IMR-90 (cell line): Measurements from ENCODE around the gene SNAP29. TPM values are rescaled to one million over a fixed set of nuclear protein-coding genes. Genes with fewer than 3 reads are reported as not detected.

Experiments
- ATAC-seq: fragments of 200-7000 bp; cut with Tn5 transposase; 2 replicates; pipeline ENCODE4 v1.9.1; 2020; ENCODE audit warnings: low read depth, mild to moderate bottlenecking, moderate library complexity
- BruUV-seq: library from RNA; stranded (reverse); fragments of 400-500 nt; replicated peaks from 2 replicates; lab custom pipeline; 2021; lab: Mats Ljungman, UMichigan
- CTCF ChIA-PET: fragments of 300-600 bp; formaldehyde crosslinking; extraction: SDS; loops from one replicate; lab custom pipeline; 2021; ENCODE audit warnings: antibody characterized with exemption; lab: Yijun Ruan, JAX
- POLR2A ChIA-PET: fragments of 300-600 bp; sonication (Branson Sonifier 250); formaldehyde crosslinking; loops from one replicate; lab custom pipeline; 2022; ENCODE audit warnings: antibody characterized with exemption; ENCODE audit not compliant: unreplicated experiment; lab: Charles Lee
- DNase-seq: peaks from one replicate; pipeline ENCODE4 v3.0.0; 2013
- H2AFZ ChIP-seq: replicated peaks from 2 replicates; pipeline ENCODE3; 2013; ENCODE audit warnings: low read length, mild to moderate bottlenecking; ENCODE audit not compliant: poor library complexity
- H2AK5ac ChIP-seq: 2 replicates; pipeline ENCODE4 v1.6.1; 2013; ENCODE audit warnings: low read depth, low read length, inconsistent platforms
- H2AK9ac ChIP-seq: replicated peaks from 2 replicates; pipeline ENCODE3; 2013; ENCODE audit warnings: mild to moderate bottlenecking, low read depth, low read length, moderate library complexity; ENCODE audit not compliant: poor library complexity
- H2BK120ac ChIP-seq: 2 replicates; pipeline ENCODE4 v1.6.1; 2013; ENCODE audit warnings: low read depth, low read length, inconsistent platforms
- H2BK15ac ChIP-seq: 3 replicates; pipeline ENCODE4 v1.6.1; 2013; ENCODE audit warnings: low read depth, low read length, inconsistent platforms
- H2BK20ac ChIP-seq: 2 replicates; pipeline ENCODE4 v1.6.1; 2013; ENCODE audit warnings: low read depth, mild to moderate bottlenecking, inconsistent platforms, low read length, moderate library complexity
- H2BK5ac ChIP-seq: 2 replicates; pipeline ENCODE4 v1.6.1; 2013; ENCODE audit warnings: mild to moderate bottlenecking, low read depth, low read length, inconsistent platforms; ENCODE audit not compliant: poor library complexity, severe bottlenecking
- H3K14ac ChIP-seq: replicated peaks from 2 replicates; pipeline ENCODE4 v1.6.1; 2013; ENCODE audit warnings: low read depth, low read length, inconsistent platforms
- H3K18ac ChIP-seq: 2 replicates; pipeline ENCODE4 v1.6.1; 2013; ENCODE audit warnings: low read depth, low read length, control low read depth
- H3K23ac ChIP-seq: 2 replicates; pipeline ENCODE4 v1.6.1; 2013; ENCODE audit warnings: low read depth, low read length, inconsistent platforms
- H3K27ac ChIP-seq: 2 replicates; pipeline ENCODE4 v1.5.1; 2013; ENCODE audit warnings: mild to moderate bottlenecking, control low read depth, low read length; ENCODE audit not compliant: insufficient read depth
- H3K27me3 ChIP-seq: 2 replicates; pipeline ENCODE4 v1.6.1; 2013; ENCODE audit warnings: low read length; ENCODE audit not compliant: control insufficient read depth, insufficient read depth
- H3K36me3 ChIP-seq: 2 replicates; pipeline ENCODE4 v1.6.1; 2013; ENCODE audit warnings: low read length, mixed read lengths; ENCODE audit not compliant: control insufficient read depth, insufficient read depth
- H3K4ac ChIP-seq: 2 replicates; pipeline ENCODE4 v1.6.1; 2013; ENCODE audit warnings: low read depth, low read length, inconsistent platforms
- H3K4me1 ChIP-seq: 2 replicates; pipeline ENCODE4 v1.6.1; 2013; ENCODE audit warnings: low read length, mixed read lengths; ENCODE audit not compliant: control insufficient read depth, insufficient read depth
- H3K4me2 ChIP-seq: 2 replicates; pipeline ENCODE4 v1.6.1; 2013; ENCODE audit warnings: low read depth, mild to moderate bottlenecking, control low read depth, low read length, moderate library complexity
- H3K4me3 ChIP-seq: 2 replicates; pipeline ENCODE4 v1.5.1; 2013; ENCODE audit warnings: low read depth, mild to moderate bottlenecking, control low read depth, low read length, moderate library complexity; ENCODE audit not compliant: insufficient read depth
- H3K56ac ChIP-seq: 2 replicates; pipeline ENCODE4 v1.6.1; 2013; ENCODE audit warnings: low read length, inconsistent platforms; ENCODE audit not compliant: insufficient read depth; ENCODE audit errors: extremely low read depth
- H3K79me1 ChIP-seq, 2 experiments: 2 replicates each; pipeline ENCODE4 v1.6.1; 2013; ENCODE audit warnings: low read length in 2 of 2, inconsistent platforms in 1 of 2, low read depth in 1 of 2
- H3K9ac ChIP-seq: 2 replicates; pipeline ENCODE4 v1.6.1; 2013; ENCODE audit warnings: low read depth, low read length, control low read depth
- H3K9me1 ChIP-seq: 2 replicates; pipeline ENCODE4 v1.6.1; 2013; ENCODE audit warnings: low read length, inconsistent platforms; ENCODE audit not compliant: insufficient read depth
- H3K9me3 ChIP-seq: 2 replicates; pipeline ENCODE4 v1.6.1; 2013; ENCODE audit warnings: low read length; ENCODE audit not compliant: control insufficient read depth, insufficient read depth
- H4K20me1 ChIP-seq: 2 replicates; pipeline ENCODE4 v1.6.1; 2013; ENCODE audit warnings: low read length, inconsistent platforms; ENCODE audit not compliant: insufficient read depth
- H4K5ac ChIP-seq: 2 replicates; pipeline ENCODE4 v1.6.1; 2013; ENCODE audit warnings: mild to moderate bottlenecking, low read depth, low read length, control low read depth
- H4K8ac ChIP-seq, 2 experiments: 2 replicates each; pipeline ENCODE4 v1.6.1; 2013; ENCODE audit warnings: low read depth in 2 of 2, low read length in 2 of 2, control low read depth in 1 of 2, inconsistent platforms in 1 of 2
- H4K91ac ChIP-seq: 2 replicates; pipeline ENCODE4 v1.6.1; 2013; ENCODE audit warnings: low read depth, low read length, inconsistent platforms; ENCODE audit not compliant: insufficient read depth
- MAZ ChIP-seq: IDR thresholded peaks from 2 replicates; pipeline ENCODE4 v1.6.1; 2012; ENCODE audit warnings: low read depth, mild to moderate bottlenecking, low read length, improper control_type of control experiment, moderate library complexity, borderline replicate concordance
- WGBS, 2 experiments: methylation state at CpG; one replicate each; pipeline versions ENCODE4 v1.1.5 to v1.1.7; 2013; ENCODE audit warnings: missing lambda C conversion rate in 2 of 2; ENCODE audit not compliant: insufficient read length in 1 of 2; ENCODE audit errors: extremely low coverage in 2 of 2; 5-methylcytosine and 5-hydroxymethylcytosine counted together
- dilution Hi-C: fragments of 300-500 bp; cut with HindIII; formaldehyde crosslinking; loops from one replicate; pipeline ENCODE4 v1.14.3; 2018; ENCODE audit warnings: low sequenced_read_pairs; ENCODE audit not compliant: unreplicated experiment
- in situ Hi-C: fragments of 300-500 bp; cut with MboI; formaldehyde crosslinking; loops from 3 replicates; pipeline ENCODE4 v1.14.3; 2019; ENCODE audit warnings: low sequenced_read_pairs, inconsistent platforms, mixed read lengths
- intact Hi-C: fragments of 100-400 bp; cut with micrococcal nuclease; formaldehyde crosslinking; loops from 2 replicates; pipeline ENCODE4 v1.10.0; 2022
- polyA plus RNA-seq, 3 experiments: library from polyadenylated mRNA; depleted of rRNA; stranded (reverse); fragments of >200 nt; gene quantifications; 2 replicates each; pipeline ENCODE4 v1.2.3, GENCODE V29; 2012; ENCODE audit warnings: low replicate concordance in 1 of 3
- total RNA-seq: library from RNA; depleted of rRNA; stranded (reverse); fragments of >200 nt; gene quantifications from 2 replicates; pipeline ENCODE4 v1.2.3, GENCODE V29; 2012

Gene SNAP29
- total and polyA plus RNA-seq, 2 of the 4 experiments (the other 2 are of a cell fraction): 10.6 to 29.5 TPM

- no peak overlapping the region for H3K23ac ChIP-seq
- H3K36me3 ChIP-seq: peaks cover 12% of the 10 kb centered on the region; the same call in 1 of the 2 replicates
- DNase-seq (no peak), ATAC-seq (no peak)
- no peak overlapping the region for H3K9ac ChIP-seq
- intact Hi-C loops: no loop called here
- H2BK5ac ChIP-seq: no peak overlapping the region
- WGBS, 2 experiments: 87% methylated on average over 3 of the region's 12 CpGs; no CpG with 5 or more reads in 1 of the 2 experiments
- peaks cover 28% of the 10 kb centered on the region for H3K4me1 ChIP-seq
- H4K5ac ChIP-seq: no peak overlapping the region
- H3K27me3 ChIP-seq: no peaks in the 10 kb centered on the region
- H2BK20ac ChIP-seq: no peak overlapping the region
- ChIA-PET CTCF (interaction anchor here (0.6 kb wide), 1 partner anchor 980 kb away, joined by 3 read pairs; no protein-coding TSS in a partner anchor), POLR2A (no interaction called here)
- no peaks in the 10 kb centered on the region for H3K9me3 ChIP-seq
- no peak overlapping the region for H2AFZ ChIP-seq
- no peak for TF ChIP-seq MAZ
- no peak overlapping the region for H3K56ac ChIP-seq
- no peak overlapping the region for H3K14ac ChIP-seq
- no peak overlapping the region; the same call in 1 of the 2 replicates for H2AK5ac ChIP-seq
- BruUV-seq: no TSS peak
- peaks cover 35 to 77% of the 10 kb centered on the region in 2 experiments for H3K79me1 ChIP-seq
- dilution Hi-C loops: no loop called here
- no peak overlapping the region for H3K27ac ChIP-seq
- no peak overlapping the region for H3K4ac ChIP-seq
- no peak overlapping the region for H2AK9ac ChIP-seq
- H2BK120ac ChIP-seq: no peak overlapping the region
- no peak overlapping the region for H4K8ac ChIP-seq
- peaks cover 20% of the 10 kb centered on the region for H4K20me1 ChIP-seq
- in situ Hi-C loops: no loop called here
- no peak overlapping the region for H3K18ac ChIP-seq
- H3K4me3 ChIP-seq: no peak overlapping the region
- H3K9me1 ChIP-seq: peaks cover 47% of the 10 kb centered on the region
- H2BK15ac ChIP-seq: no peak overlapping the region
- no peak overlapping the region for H3K4me2 ChIP-seq
- no peak overlapping the region for H4K91ac ChIP-seq
Observed at GRCh38 chr22:20864186-20864908, 5.5 kb downstream of the SNAP29 start.
